GM19193 (cell line): ENCODE results near the gene NT5DC1.

ENCODE experiments used
- POLR2A ChIP-seq: IDR thresholded peaks from 4 replicates; pipeline ENCODE4 v1.6.1; 2011; ENCODE audit not compliant: insufficient read depth, insufficient read length; ENCODE audit errors: extremely low read depth

Gene NT5DC1

DNA sequence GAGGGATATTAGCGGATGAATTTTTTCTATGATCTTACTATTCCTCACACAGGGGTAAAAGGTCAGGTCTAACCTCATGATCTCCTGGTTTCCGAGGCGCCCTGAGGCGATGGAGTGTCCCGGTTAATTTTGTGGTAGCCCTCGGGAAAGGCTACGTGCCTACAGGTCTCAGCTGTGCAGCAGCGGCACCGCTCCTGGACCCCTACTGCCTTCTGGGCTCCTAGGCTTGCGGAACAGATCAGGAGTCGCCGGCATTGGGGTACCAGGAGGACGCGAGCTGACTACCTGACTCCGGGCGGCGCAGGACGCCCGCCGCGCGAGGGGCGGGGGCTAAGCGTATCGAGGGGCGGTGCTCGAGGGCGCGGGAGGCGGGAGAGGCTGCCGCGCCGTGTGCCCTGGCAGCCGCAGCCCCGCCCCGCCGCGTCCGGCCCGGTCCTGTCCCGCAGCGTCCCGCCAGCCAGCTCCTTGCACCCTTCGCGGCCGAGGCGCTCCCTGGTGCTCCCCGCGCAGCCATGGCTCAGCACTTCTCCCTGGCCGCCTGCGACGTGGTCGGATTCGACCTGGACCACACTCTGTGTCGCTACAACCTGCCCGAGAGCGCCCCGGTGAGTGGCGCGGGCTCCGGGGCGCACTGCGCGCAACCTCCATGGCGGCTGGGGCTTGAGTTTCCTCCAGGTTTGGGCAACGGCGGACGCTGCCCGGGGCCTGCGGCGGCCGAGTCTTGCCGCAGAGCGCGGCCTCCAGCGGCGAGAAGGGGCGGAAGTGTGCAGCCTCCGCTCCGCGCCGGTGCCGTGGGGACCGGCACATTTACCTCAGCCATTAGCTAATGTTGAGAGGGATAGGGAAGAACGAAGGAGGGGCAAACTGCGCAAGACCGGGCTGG lies at the start of gene NT5DC1:
TSS of gene NT5DC1 (plus strand) at position 435 of the 883 bp plus-strand sequence. CDS start at position 513, 78 bp downstream.
- TF ChIP-seq POLR2A = peak; percentile 93

DNA sequence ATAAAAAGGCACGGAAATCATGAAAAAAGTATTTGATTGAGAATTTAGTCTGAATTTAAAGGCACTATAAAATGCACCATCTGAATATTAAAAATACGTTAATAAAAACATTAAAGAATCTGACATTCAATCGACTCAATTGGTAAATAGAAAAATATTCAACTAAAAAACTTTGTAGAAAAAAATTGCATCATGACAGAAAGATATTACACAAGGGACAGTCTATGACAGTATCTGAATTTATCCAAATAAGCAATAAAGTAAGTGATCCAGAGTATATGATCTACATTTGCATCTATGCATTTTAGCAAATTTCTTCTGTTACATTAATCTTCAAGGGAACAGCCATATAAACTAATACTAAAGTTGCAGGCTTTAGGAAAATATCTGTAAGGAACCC lies 49.4 kb upstream of the NT5DC1 start:
- TF ChIP-seq POLR2A = no peak

DNA sequence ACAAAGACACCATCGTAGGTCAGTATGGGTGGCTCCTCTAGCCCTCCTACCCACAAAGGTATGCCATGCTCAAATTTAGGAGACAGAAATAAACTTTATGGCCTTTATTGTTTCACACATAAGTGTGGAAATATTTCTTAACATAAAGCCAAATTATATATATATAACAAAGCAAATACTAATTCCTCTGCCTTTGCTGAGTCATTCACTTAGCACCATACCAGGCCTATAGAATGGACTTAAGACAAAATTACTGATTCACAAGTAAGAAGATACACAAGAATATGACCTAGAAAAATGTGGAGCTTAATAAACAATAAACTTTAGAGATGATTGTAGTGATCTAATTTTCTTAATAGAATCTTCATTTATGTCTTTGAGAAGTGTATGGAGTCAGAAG lies 45.1 kb upstream of the NT5DC1 start:
- TF ChIP-seq POLR2A = no peak

DNA sequence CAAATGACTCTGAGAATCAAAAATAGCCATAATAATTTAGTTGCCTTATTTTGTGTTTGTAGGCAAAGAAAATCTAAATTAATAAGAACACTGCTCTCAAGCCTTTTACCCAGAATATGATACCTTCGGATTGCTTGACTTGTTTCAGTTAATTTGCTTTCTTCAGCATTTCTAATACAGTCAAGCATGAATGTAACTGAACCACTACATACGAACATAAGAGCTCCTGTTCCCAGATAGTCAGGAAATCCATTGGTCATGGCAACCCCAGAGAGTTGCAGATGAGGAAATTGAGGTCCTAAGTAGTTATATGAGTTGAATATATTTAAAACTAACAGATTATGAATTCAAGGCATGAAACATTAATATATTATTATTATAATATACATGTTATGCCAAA lies 42.9 kb upstream of the NT5DC1 start:
- no peak for TF ChIP-seq POLR2A

DNA sequence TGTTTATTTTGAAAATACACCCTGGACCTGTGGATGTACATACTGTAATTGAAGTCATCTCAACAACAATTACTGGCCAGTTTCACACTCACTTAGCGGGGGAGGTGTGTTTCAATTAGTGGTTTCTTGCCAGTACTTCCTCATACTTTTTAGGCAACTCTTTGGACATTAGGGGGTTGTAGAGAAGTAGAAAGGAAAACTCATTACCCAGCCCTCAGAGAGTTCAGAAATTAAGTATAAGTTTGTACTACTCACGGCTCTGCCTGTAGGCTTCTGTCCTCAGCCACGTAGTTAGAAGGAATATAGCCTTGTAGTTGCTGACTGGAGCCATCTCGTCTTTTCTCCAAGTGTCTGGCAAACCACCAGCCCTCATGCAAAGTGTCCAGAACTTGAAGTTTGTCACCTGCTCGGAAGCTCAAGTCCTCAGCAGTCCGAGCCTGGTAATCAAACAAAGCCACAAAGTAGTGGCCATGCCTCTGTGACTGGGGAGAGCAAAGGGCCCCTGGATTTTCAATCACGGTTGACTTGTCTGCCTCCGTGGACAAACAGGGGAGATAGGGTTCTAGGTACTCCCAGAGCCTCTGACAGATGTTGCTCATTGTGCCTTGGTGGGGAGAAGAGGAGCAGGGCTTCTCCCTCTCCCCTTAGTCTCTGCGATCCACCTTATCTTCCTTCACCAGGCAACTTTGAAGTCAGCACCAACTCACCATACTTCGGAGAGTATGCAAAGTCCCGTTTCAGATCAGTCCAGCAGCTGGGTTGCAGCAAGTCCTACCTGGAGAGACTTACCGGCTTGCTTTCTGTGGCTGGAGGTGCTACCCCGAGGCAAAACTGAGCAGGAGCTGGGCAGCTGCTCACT lies 40.7 kb upstream of the NT5DC1 start:
- TF ChIP-seq POLR2A = peak; percentile 26

DNA sequence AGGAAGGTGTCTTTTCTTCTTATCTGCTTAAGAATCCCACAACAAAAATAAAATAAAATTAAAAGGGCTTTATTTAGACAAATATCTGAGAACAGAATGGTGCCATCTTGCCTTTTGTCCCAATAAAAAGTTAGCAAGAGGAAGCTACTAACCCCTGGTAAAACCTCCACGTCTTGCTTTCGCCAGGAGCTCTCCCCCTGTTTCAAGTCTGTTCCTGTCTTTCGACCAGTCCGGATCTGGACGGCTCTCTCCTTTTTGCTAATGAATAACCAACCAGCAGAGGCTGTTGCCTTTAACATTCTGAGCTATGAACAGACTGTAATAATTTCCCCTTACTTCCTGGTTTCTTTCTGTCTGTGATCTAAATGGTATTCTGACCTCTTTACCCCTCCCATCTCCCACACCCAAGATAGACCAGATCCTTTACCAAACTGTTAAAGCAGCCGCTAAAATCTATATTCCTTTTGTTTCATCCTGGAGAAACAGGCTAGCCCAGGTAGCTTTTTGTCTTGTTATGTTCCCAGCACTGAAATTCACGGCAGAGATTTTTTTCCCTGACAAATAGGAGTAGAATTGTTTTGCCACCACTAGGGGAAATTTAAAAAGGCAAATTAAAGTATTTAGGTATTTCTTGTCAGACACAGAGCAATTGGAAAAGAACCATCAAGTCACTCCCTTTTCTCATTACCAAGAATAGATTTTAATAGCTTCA lies 39.9 kb upstream of the NT5DC1 start, which contains the start of gene FRK:
TSS of gene FRK (minus strand) at position 320 of the 712 bp plus-strand sequence. CDS start 580 bp downstream, outside the sequence.
- TF ChIP-seq POLR2A = peak; percentile 34

DNA sequence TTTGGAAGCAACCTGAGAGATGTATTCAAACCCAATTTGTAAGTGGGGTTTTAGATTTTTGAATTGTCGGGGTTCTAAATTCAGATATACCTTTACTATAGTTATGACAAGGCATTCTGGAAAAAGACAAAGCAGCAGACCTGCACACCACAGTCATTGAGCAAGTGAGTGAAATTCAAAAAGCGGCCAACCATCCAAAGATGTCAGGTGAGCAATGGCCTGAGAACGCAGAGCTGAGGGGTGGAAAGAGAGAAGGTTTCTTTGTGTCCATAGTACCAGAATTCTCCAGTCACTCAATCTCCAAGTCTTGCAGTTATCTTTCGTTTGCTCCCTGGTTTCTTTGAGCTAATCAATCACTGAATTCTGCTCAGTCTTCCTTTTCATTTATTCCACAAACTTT lies 38.2 kb upstream of the NT5DC1 start:
- no peak for TF ChIP-seq POLR2A

DNA sequence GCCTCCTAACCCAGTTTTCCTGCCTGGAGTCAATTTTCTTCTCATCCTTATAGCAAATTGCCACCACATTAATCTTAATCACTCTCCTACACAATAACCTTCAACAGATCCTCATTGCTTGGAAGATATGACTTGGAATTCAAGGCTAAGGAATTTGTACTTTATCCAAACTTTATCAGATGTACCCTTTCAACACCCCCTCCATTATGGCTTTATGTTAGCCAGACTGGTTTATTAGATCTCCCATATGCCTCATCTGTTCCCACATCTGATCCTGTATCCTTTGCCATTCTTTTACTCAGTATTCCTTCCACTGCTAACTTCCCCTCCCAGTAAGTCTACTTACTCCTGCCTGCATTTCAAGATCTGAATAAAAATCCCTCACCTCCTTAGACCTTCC lies 36.0 kb upstream of the NT5DC1 start:
- TF ChIP-seq POLR2A = no peak

DNA sequence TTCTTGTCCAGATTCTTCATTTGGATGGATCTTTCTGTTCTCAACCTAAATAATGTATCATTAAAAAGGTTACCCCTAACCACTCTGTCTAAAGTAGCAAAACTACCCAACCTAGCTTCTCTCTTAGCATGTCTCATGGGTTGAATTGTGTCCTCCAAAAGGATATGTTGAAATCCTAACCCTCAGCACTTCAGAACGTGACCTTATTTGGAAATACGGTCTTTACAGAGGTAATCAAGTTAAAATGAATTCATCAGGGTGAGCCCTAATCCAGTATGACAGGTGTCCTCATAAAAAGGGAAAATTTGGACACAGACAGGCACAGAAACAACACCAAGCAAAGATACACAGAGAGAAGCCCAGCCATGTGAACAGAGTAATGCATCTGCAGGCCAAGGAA lies 33.9 kb upstream of the NT5DC1 start:
- no peak for TF ChIP-seq POLR2A

DNA sequence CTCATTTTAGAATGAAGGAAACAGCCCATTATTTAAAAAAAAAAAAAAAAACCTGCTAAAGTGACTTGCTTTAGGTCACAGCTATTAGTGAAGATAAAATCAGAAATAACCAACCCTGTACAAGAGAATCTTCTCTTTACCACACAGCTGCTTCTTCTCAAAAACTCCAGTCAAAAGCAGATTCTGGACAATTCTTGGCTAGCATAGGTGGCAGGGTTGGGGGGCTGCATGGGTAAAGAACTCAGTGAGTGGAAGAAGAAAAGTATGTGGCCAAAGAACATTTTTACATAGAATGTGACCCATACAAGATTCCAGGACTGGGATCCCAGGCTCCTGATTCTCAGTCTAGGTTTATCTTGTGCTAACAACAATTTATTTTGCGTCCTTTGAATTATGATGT lies 30.6 kb upstream of the NT5DC1 start:
- TF ChIP-seq POLR2A = no peak

DNA sequence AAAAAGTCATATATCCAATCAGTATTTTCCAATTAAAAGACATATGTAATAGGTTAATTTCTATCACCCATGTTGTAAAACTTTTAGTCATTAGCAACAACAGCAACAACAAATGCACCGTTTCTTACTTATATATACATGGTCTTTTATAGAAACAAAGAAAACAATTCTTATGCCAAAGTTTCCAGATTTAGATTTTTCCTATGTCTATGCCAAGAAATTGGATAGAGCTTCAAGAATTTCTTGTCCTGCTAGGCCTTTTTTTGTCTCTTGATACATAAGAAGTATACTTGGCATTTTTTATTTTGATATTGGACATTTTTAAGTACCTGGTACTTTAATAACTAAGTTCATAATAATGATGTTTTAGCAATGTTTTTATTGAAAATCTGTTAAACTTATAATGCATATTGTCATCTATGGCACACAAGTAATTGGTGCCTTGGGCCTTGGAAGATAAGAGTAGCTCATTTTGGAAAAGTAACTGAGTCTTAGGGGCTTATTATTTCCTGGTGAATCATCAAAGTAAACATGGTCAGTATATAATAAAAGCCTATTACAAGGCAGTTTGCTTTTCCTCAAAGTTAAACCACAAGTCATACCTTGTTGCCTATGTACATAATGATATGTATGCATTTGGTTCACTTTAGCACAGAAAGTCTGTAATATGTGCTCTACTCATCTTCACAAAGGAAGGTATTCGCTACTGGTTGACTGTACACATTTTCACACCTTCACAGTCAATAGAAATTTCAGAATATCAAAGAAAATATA lies 29.9 kb upstream of the NT5DC1 start:
- no peak for TF ChIP-seq POLR2A

DNA sequence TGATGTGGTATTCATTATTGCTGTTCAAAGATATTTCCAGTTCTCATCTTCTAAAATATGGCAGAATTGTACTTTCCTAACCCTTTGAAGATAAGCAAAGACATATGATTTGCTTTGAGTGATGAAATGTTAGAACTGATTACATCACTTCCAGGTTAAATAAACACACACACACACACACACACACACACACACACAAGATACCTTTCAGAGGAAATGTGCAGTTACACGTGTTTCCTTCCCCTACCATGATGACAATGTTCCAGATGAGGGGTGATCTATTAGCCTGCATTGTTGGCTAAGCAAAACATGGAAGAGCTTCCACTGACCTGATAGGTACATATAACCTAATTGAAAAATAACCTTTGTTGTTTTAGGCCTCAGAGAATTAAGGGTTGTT lies 28.3 kb upstream of the NT5DC1 start:
- TF ChIP-seq POLR2A = no peak

DNA sequence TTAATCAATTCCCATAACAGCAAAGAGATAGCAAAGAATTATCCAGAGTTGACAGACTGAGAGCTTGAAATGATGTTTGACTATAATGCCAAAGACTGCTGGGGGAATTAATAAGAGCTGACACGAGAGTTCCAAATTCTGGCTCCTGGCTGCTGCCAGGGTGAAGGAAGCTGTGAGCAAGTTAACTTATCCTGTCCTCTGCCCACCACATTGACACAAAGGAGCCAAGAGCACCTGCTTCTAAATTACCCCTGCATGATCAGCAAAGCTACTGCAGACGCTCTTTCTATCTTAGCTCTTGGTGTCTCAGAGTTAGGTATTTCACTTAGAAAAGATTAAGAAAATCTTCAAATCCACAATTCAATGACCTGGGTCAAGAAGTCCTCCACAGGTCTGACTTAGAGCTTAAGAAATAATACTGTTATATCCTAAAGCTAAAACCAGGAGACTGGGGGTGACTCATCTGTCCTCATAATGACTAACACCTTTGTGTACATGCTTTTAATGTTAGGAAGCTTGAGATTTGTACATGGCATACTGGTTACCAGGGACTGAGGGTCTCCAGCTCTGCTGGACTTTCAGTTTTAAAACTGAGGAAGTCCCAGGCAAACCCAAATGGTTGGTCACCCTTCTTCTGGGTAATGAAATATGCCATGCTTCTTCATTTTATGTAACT lies 26.8 kb upstream of the NT5DC1 start:
- no peak for TF ChIP-seq POLR2A
